Measurements from ENCODE around the gene PDHX.
"Not testable (repeated sequence)": the region's sequence is repeated elsewhere in the genome, so short reads cannot be mapped to it uniquely, and the experiment has no call there.

Gene PDHX

GRCh38 chr11:34913556-34913955 is 2.9 kb upstream of the PDHX start:
- not testable (repeated sequence) for DNase-seq

- DNase-seq = peak; percentile 51
These were observed 1.0 kb upstream of the PDHX start for GRCh38 chr11:34915136-34916014.

GRCh38 chr11:34916843-34917770 is 689 bp downstream of the PDHX start:
- DNase-seq = no peak

- no peak for DNase-seq
These were observed 4.7 kb downstream of the PDHX start for GRCh38 chr11:34921156-34921555.

- no peak for DNase-seq
These were observed 8.3 kb downstream of the PDHX start for GRCh38 chr11:34924714-34925113.

- DNase-seq = peak; percentile 68
These were observed 9.8 kb downstream of the PDHX start for GRCh38 chr11:34926101-34926830.

- DNase-seq = no peak
These were observed 10.4 kb downstream of the PDHX start for GRCh38 chr11:34926831-34927132.

GRCh38 chr11:34928268-34928959 is 12.0 kb downstream of the PDHX start:
- DNase-seq = no peak

- DNase-seq = no peak
These were observed 12.7 kb downstream of the PDHX start for GRCh38 chr11:34928960-34929680.

GRCh38 chr11:34929794-34930763 is 13.7 kb downstream of the PDHX start:
- no peak for DNase-seq

- DNase-seq = no peak
These were observed 20.7 kb downstream of the PDHX start for GRCh38 chr11:34936945-34937629.

- DNase-seq = no peak
These were observed 22.2 kb downstream of the PDHX start for GRCh38 chr11:34938611-34939010.

GRCh38 chr11:34940026-34940677 is 23.7 kb downstream of the PDHX start:
- no peak for DNase-seq

GRCh38 chr11:34941688-34942087 is 25.3 kb downstream of the PDHX start:
- no peak for DNase-seq

- DNase-seq = no peak
These were observed 28.3 kb downstream of the PDHX start for GRCh38 chr11:34944692-34945091.

GRCh38 chr11:34948696-34949095 is 32.3 kb downstream of the PDHX start:
- no peak for DNase-seq

- no peak for DNase-seq
These were observed 37.5 kb downstream of the PDHX start for GRCh38 chr11:34953955-34954354.

GRCh38 chr11:34957206-34957605 is 40.8 kb downstream of the PDHX start:
- no peak for DNase-seq

- no peak for DNase-seq
These were observed 41.2 kb downstream of the PDHX start for GRCh38 chr11:34957606-34958005.

GRCh38 chr11:34959770-34960169 is 43.4 kb downstream of the PDHX start:
- DNase-seq = no peak

All from NCI-H2029 treated with DMSO at 0.1 percent for 48 hours (cell line).